ENCODE data around the gene CHD6. TPM values are rescaled to one million over a fixed set of nuclear protein-coding genes. Genes with fewer than 3 reads are reported as not detected.

Gene CHD6
- total and polyA plus RNA-seq, 12 donors, result 9.2 to 56.8 (median 41.7) TPM

- Histone ChIP-seq H3K4me3 (no peak overlapping the region), H3K9me3 (replicated peaks in 1 of 3) (no peaks in the 10 kb centered on the region), H3K36me3 (replicated peaks in 1 of 2) (peaks cover 0 to 68% of the 10 kb centered on the region in 2 donors), H3K27ac (no peak overlapping the region), H3K27me3 (no peaks in the 10 kb centered on the region), H3K4me1 (replicated peaks in 1 of 2) (peaks cover 3 to 5% of the 10 kb centered on the region in 2 donors)
- no peak for DNase-seq
- intact Hi-C loops (cut with DNase I), result no loop called here
- TF ChIP-seq, protein P1, sequence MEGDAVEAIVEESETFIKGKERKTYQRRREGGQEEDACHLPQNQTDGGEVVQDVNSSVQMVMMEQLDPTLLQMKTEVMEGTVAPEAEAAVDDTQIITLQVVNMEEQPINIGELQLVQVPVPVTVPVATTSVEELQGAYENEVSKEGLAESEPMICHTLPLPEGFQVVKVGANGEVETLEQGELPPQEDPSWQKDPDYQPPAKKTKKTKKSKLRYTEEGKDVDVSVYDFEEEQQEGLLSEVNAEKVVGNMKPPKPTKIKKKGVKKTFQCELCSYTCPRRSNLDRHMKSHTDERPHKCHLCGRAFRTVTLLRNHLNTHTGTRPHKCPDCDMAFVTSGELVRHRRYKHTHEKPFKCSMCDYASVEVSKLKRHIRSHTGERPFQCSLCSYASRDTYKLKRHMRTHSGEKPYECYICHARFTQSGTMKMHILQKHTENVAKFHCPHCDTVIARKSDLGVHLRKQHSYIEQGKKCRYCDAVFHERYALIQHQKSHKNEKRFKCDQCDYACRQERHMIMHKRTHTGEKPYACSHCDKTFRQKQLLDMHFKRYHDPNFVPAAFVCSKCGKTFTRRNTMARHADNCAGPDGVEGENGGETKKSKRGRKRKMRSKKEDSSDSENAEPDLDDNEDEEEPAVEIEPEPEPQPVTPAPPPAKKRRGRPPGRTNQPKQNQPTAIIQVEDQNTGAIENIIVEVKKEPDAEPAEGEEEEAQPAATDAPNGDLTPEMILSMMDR (IDR thresholded peaks at IDR 0.05), result no peak
- no peak for TF ChIP-seq POLR2A (IDR thresholded peaks at IDR 0.05)
- WGBS, 4 donors, result 91 to 95% (median 94%) methylated on average over 2 of the region's 2 CpGs
Observed at GRCh38 chr20:41447006-41447405, 171.2 kb downstream of the CHD6 start.

DNA sequence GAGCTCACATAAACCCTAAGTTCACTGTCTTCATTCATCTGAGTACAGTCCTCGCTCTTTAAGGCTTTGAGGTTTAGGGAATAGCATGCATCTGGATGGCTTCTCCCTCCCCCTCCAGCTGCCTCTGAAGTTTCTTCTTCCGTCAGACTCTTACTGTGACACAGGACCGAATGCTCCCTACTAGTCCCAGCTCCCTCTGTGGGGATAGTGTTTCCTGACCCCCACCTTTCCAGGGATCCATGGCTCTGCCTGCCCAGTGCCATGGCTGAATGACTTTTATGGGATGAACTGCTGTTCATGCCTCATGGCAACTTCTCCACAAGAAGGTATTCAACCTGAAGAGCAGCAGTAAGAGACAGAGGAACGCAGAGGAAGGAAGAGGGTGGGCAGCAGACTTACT is 171.7 kb downstream of the CHD6 start:
- Histone ChIP-seq H3K27me3 (no peaks in the 10 kb centered on the region), H3K4me1 (replicated peaks in 1 of 2) (peaks cover 3 to 5% of the 10 kb centered on the region in 2 donors), H3K27ac (no peak overlapping the region), H3K4me3 (no peak overlapping the region), H3K36me3 (replicated peaks in 1 of 2) (peaks cover 0 to 67% of the 10 kb centered on the region in 2 donors), H3K9me3 (replicated peaks in 1 of 3) (no peaks in the 10 kb centered on the region)
- intact Hi-C loops (cut with DNase I), result no loop called here
- WGBS, 4 donors, result 92 to 98% (median 97%) methylated on average over 4 of the region's 4 CpGs
- TF ChIP-seq POLR2A (IDR thresholded peaks at IDR 0.05), result no peak
- TF ChIP-seq, protein P1 (IDR thresholded peaks at IDR 0.05), result no peak
- DNase-seq, result no peak

DNA sequence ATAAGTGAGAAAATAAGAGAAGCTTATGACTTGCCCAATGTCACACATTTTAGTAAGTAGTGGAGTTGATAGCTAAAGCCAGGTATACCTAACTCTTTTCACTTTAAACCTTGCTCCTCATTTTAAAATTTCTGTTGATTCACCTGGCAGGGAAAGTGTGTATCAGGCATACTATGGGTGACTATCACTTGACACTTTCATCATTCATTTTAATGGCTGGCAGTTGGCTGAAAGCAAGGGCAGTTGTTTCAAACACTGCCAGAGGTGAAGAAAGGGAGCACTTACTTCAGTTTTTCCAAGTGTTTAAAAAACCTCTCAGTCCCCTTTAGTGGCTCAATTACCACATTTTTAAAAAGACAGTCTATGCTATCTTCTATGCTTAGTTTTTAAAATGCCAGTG is 173.4 kb downstream of the CHD6 start:
- Histone ChIP-seq H3K27me3 (no peaks in the 10 kb centered on the region), H3K4me1 (replicated peaks in 1 of 2) (no peaks in the 10 kb centered on the region), H3K9me3 (replicated peaks in 1 of 3) (no peaks in the 10 kb centered on the region), H3K4me3 (no peak overlapping the region), H3K36me3 (replicated peaks in 1 of 2) (peaks cover 0 to 69% of the 10 kb centered on the region in 2 donors), H3K27ac (no peak overlapping the region)
- no peak for DNase-seq
- TF ChIP-seq, protein P1 (IDR thresholded peaks at IDR 0.05), result no peak
- no peak for TF ChIP-seq POLR2A (IDR thresholded peaks at IDR 0.05)
- intact Hi-C loops (cut with DNase I), result no loop called here

DNA sequence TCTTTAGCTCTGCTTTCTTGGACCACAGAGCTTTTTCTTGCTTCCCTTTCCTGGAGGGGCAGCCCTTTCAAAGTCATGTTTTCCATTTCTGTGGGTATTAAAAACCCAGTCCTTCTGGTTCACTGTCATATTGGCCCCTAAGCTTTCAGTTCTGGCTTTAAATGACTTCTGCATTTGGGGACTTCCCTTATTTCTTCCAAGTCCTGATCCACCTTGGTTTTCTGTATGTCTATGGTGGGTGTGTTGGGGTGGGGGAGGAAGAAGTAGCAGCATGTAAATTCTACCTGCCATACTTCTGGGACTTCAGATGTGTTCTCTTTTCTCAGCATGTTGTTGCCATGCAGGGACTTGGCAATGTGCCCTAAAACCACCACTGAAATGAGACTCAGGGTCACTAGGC is 174.5 kb downstream of the CHD6 start:
- H3K4me3 ChIP-seq, result no peak overlapping the region
- no peak overlapping the region for H3K27ac ChIP-seq
- no peak for TF ChIP-seq POLR2A (IDR thresholded peaks at IDR 0.05)
- TF ChIP-seq, protein P1 (IDR thresholded peaks at IDR 0.05), result no peak
- H3K4me1 ChIP-seq (replicated peaks in 1 of 2), result no peaks in the 10 kb centered on the region
- H3K9me3 ChIP-seq (replicated peaks in 1 of 3), result no peaks in the 10 kb centered on the region
- no peak for DNase-seq
- intact Hi-C loops (cut with DNase I), result no loop called here
- H3K36me3 ChIP-seq (replicated peaks in 1 of 2), result peaks cover 0 to 78% of the 10 kb centered on the region in 2 donors
- H3K27me3 ChIP-seq, result no peaks in the 10 kb centered on the region

All from adrenal gland (tissue), 12 donors.